ENCODE results near the gene ZNF490. TPM values are rescaled to one million over a fixed set of nuclear protein-coding genes. Genes with fewer than 3 reads are reported as not detected.
A peak's percentile ranks its signal among the peaks of the same experiment; 100 is the strongest.
"Not testable (repeated sequence)": the region's sequence is repeated elsewhere in the genome, so short reads cannot be mapped to it uniquely, and the experiment has no call there.

The ZNF490 gene
- total and polyA plus RNA-seq, 5 donors from 2014 or later: 4.7 to 11.3 (median 6.5) TPM

- H3K4me3 ChIP-seq (ENCODE audit: low read depth, low read length): no peak overlapping the region
- peaks cover 11% of the 10 kb centered on the region for H3K36me3 ChIP-seq (ENCODE audit: control insufficient read depth, insufficient read depth, low read length)
- H3K9me3 ChIP-seq (ENCODE audit: control insufficient read depth in 2 of 2, low read length in 2 of 2): no peaks in the 10 kb centered on the region
- Mint-ChIP-seq H3K4me3 (no peak overlapping the region), H3K36me3 (peaks cover 14% of the 10 kb centered on the region), H3K4me1 (no peaks in the 10 kb centered on the region), H3K27me3 (no peaks in the 10 kb centered on the region), H3K27ac (no peak overlapping the region), H3K9me3 (peaks cover 0 to 1% (median 0%) of the 10 kb centered on the region in 7 donors)
- DNase-seq (no peak), ATAC-seq (ENCODE audit: low read depth in 2 of 2) (no peak)
- no peaks in the 10 kb centered on the region for H3K27me3 ChIP-seq (ENCODE audit: control insufficient read depth, insufficient read depth, low read length)
- no peaks in the 10 kb centered on the region for H3K4me1 ChIP-seq (ENCODE audit: control insufficient read depth, insufficient read depth, low read length, poor library complexity, severe bottlenecking)
- H3K27ac ChIP-seq (ENCODE audit: insufficient read depth, low read length, poor library complexity, severe bottlenecking): no peak overlapping the region
Observed at GRCh38 chr19:12647490-12648071, 37.0 kb upstream of the ZNF490 start.

- H3K27ac Mint-ChIP-seq: no peak overlapping the region
- no peak overlapping the region for H3K4me3 ChIP-seq (ENCODE audit: low read depth, low read length)
- no peaks in the 10 kb centered on the region for H3K27me3 Mint-ChIP-seq
- H3K4me1 ChIP-seq (ENCODE audit: control insufficient read depth, insufficient read depth, low read length, poor library complexity, severe bottlenecking): no peaks in the 10 kb centered on the region
- H3K9me3 ChIP-seq (ENCODE audit: control insufficient read depth in 2 of 2, low read length in 2 of 2): no peaks in the 10 kb centered on the region
- H3K4me3 Mint-ChIP-seq: no peak overlapping the region
- ATAC-seq (ENCODE audit: low read depth in 2 of 2) (no peak), DNase-seq (no peak)
- no peaks in the 10 kb centered on the region for H3K4me1 Mint-ChIP-seq
- H3K36me3 ChIP-seq (ENCODE audit: control insufficient read depth, insufficient read depth, low read length): peaks cover 7% of the 10 kb centered on the region
- H3K9me3 Mint-ChIP-seq: peaks cover 0 to 1% (median 0%) of the 10 kb centered on the region in 7 donors
- H3K27me3 ChIP-seq (ENCODE audit: control insufficient read depth, insufficient read depth, low read length): no peaks in the 10 kb centered on the region
- H3K27ac ChIP-seq (ENCODE audit: insufficient read depth, low read length, poor library complexity, severe bottlenecking): no peak overlapping the region
- peaks cover 14% of the 10 kb centered on the region for H3K36me3 Mint-ChIP-seq
Observed at GRCh38 chr19:12647047-12647446, 36.4 kb upstream of the ZNF490 start.

GRCh38 chr19:12646551-12646950 is 35.9 kb upstream of the ZNF490 start:
- no peak overlapping the region for H3K4me3 ChIP-seq (ENCODE audit: low read depth, low read length)
- no peak overlapping the region for H3K27ac ChIP-seq (ENCODE audit: insufficient read depth, low read length, poor library complexity, severe bottlenecking)

GRCh38 chr19:12643716-12644115 is 33.1 kb upstream of the ZNF490 start:
- H3K36me3 Mint-ChIP-seq; H3K4me3 Mint-ChIP-seq; H3K27ac ChIP-seq (ENCODE audit: insufficient read depth, low read length, poor library complexity, severe bottlenecking); H3K27me3 ChIP-seq (ENCODE audit: control insufficient read depth, insufficient read depth, low read length); DNase-seq; H3K4me3 ChIP-seq (ENCODE audit: low read depth, low read length); ATAC-seq (ENCODE audit: low read depth in 2 of 2); H3K36me3 ChIP-seq (ENCODE audit: control insufficient read depth, insufficient read depth, low read length); H3K9me3 Mint-ChIP-seq; H3K4me1 Mint-ChIP-seq; H3K27me3 Mint-ChIP-seq; H3K27ac Mint-ChIP-seq; H3K9me3 ChIP-seq (ENCODE audit: control insufficient read depth in 2 of 2, low read length in 2 of 2): not testable (repeated sequence)
- peaks cover 10% of the 10 kb centered on the region for H3K4me1 ChIP-seq (ENCODE audit: control insufficient read depth, insufficient read depth, low read length, poor library complexity, severe bottlenecking)

More at GRCh38 chr19:12646551-12646950, 35.9 kb upstream of the ZNF490 start:
- peaks cover 0 to 1% (median 0%) of the 10 kb centered on the region in 7 donors for H3K9me3 Mint-ChIP-seq
- no peak overlapping the region for H3K4me3 Mint-ChIP-seq
- Histone ChIP-seq H3K27me3 (ENCODE audit: control insufficient read depth, insufficient read depth, low read length) (no peaks in the 10 kb centered on the region), H3K9me3 (ENCODE audit: control insufficient read depth in 2 of 2, low read length in 2 of 2) (no peaks in the 10 kb centered on the region), H3K36me3 (ENCODE audit: control insufficient read depth, insufficient read depth, low read length) (peaks cover 7% of the 10 kb centered on the region), H3K4me1 (ENCODE audit: control insufficient read depth, insufficient read depth, low read length, poor library complexity, severe bottlenecking) (no peaks in the 10 kb centered on the region)
- peaks cover 10% of the 10 kb centered on the region for H3K36me3 Mint-ChIP-seq
- DNase-seq (no peak), ATAC-seq (ENCODE audit: low read depth in 2 of 2) (no peak)
- H3K4me1 Mint-ChIP-seq: no peaks in the 10 kb centered on the region
- peak overlapping the region in 1 of 3 donors; percentile 45 for H3K27ac Mint-ChIP-seq
- H3K27me3 Mint-ChIP-seq: no peaks in the 10 kb centered on the region

- ATAC-seq (ENCODE audit: low read depth in 2 of 2): no peak
- Histone ChIP-seq H3K9me3 (ENCODE audit: control insufficient read depth in 2 of 2, low read length in 2 of 2) (no peaks in the 10 kb centered on the region), H3K4me1 (ENCODE audit: control insufficient read depth, insufficient read depth, low read length, poor library complexity, severe bottlenecking) (peaks cover 10% of the 10 kb centered on the region), H3K27ac (ENCODE audit: insufficient read depth, low read length, poor library complexity, severe bottlenecking) (no peak overlapping the region), H3K36me3 (ENCODE audit: control insufficient read depth, insufficient read depth, low read length) (no peaks in the 10 kb centered on the region), H3K27me3 (ENCODE audit: control insufficient read depth, insufficient read depth, low read length) (no peaks in the 10 kb centered on the region), H3K4me3 (ENCODE audit: low read depth, low read length) (no peak overlapping the region)
- no peak for DNase-seq
- Mint-ChIP-seq H3K4me1 (peaks cover 0 to 9% (median 7%) of the 10 kb centered on the region in 4 donors), H3K4me3 (no peak overlapping the region), H3K27me3 (no peaks in the 10 kb centered on the region), H3K36me3 (peaks cover 5% of the 10 kb centered on the region), H3K27ac (no peak overlapping the region), H3K9me3 (no peaks in the 10 kb centered on the region)
Observed at GRCh38 chr19:12642506-12642905, 31.9 kb upstream of the ZNF490 start.

GRCh38 chr19:12641456-12641855 is 30.8 kb upstream of the ZNF490 start:
- Mint-ChIP-seq H3K9me3 (no peaks in the 10 kb centered on the region), H3K36me3 (peaks cover 5% of the 10 kb centered on the region), H3K27me3 (no peaks in the 10 kb centered on the region), H3K4me1 (peaks cover 0 to 9% (median 7%) of the 10 kb centered on the region in 4 donors), H3K27ac (no peak overlapping the region), H3K4me3 (no peak overlapping the region)
- Histone ChIP-seq H3K36me3 (ENCODE audit: control insufficient read depth, insufficient read depth, low read length) (no peaks in the 10 kb centered on the region), H3K27me3 (ENCODE audit: control insufficient read depth, insufficient read depth, low read length) (no peaks in the 10 kb centered on the region), H3K4me1 (ENCODE audit: control insufficient read depth, insufficient read depth, low read length, poor library complexity, severe bottlenecking) (peaks cover 10% of the 10 kb centered on the region), H3K27ac (ENCODE audit: insufficient read depth, low read length, poor library complexity, severe bottlenecking) (no peak overlapping the region), H3K4me3 (ENCODE audit: low read depth, low read length) (no peak overlapping the region), H3K9me3 (ENCODE audit: control insufficient read depth in 2 of 2, low read length in 2 of 2) (no peaks in the 10 kb centered on the region)
- no peak for DNase-seq
- ATAC-seq (ENCODE audit: low read depth in 2 of 2): no peak

GRCh38 chr19:12639901-12640613 is 29.4 kb upstream of the ZNF490 start:
- Mint-ChIP-seq H3K27me3 (no peaks in the 10 kb centered on the region), H3K36me3 (no peaks in the 10 kb centered on the region), H3K9me3 (no peaks in the 10 kb centered on the region), H3K27ac (peak overlapping the region; percentile 68 to 94 (median 79)), H3K4me3 (peak overlapping the region in 3 of 4 donors; percentile 11 to 84 (median 75)), H3K4me1 (peaks cover 3 to 14% (median 9%) of the 10 kb centered on the region in 4 donors)
- H3K27ac ChIP-seq (ENCODE audit: insufficient read depth, low read length, poor library complexity, severe bottlenecking): no peak overlapping the region
- no peaks in the 10 kb centered on the region for H3K27me3 ChIP-seq (ENCODE audit: control insufficient read depth, insufficient read depth, low read length)
- H3K4me1 ChIP-seq (ENCODE audit: control insufficient read depth, insufficient read depth, low read length, poor library complexity, severe bottlenecking): peaks cover 10% of the 10 kb centered on the region
- no peaks in the 10 kb centered on the region for H3K9me3 ChIP-seq (ENCODE audit: control insufficient read depth in 2 of 2, low read length in 2 of 2)
- no peak overlapping the region for H3K4me3 ChIP-seq (ENCODE audit: low read depth, low read length)
- peak; percentile 64 to 86 (median 72) for DNase-seq
- ATAC-seq (ENCODE audit: low read depth in 2 of 2): peak; percentile 90 to 91
- H3K36me3 ChIP-seq (ENCODE audit: control insufficient read depth, insufficient read depth, low read length): no peaks in the 10 kb centered on the region

Measured in CD4-positive, CD25-positive, alpha-beta regulatory T cell (primary cell).